ENCODE results near the gene TGFBR2. TPM values are rescaled to one million over a fixed set of nuclear protein-coding genes. Genes with fewer than 3 reads are reported as not detected.

The TGFBR2 gene
- total RNA-seq, 1 experiment from 2014 or later, result 22.5 TPM

GRCh38 chr3:30665539-30665938, 59.1 kb downstream of the TGFBR2 start:
- no peak overlapping the region for H3K9ac ChIP-seq (ENCODE audit: low read length)
- no peak overlapping the region for H3K27ac ChIP-seq (ENCODE audit: low read depth, low read length)
- DNase-seq (ENCODE audit: low read depth, low spot score), result no peak
- H3K4me3 ChIP-seq (replicated peaks in 1 of 2; ENCODE audit: low read depth in 1 of 2, low read length in 2 of 2), result no peak overlapping the region
- H3K4me1 ChIP-seq (ENCODE audit: control insufficient read depth in 1 of 2, insufficient read depth in 2 of 2, low read length in 2 of 2), result peaks cover 56 to 60% of the 10 kb centered on the region in 2 experiments
- TF ChIP-seq RAD21 (IDR thresholded peaks at IDR 0.05; ENCODE audit: low read depth), result no peak
- intact Hi-C loops (cut with micrococcal nuclease), result no loop called here
- peaks cover 91% of the 10 kb centered on the region for H3K79me2 ChIP-seq (ENCODE audit: insufficient read depth, low read length)
- no peak overlapping the region for H3K4me2 ChIP-seq (ENCODE audit: low read length)
- peaks cover 17 to 39% of the 10 kb centered on the region in 2 experiments; a peak in 3 of 4 replicates for H3K36me3 ChIP-seq (ENCODE audit: control insufficient read depth in 1 of 2, insufficient read depth in 2 of 2, low read length in 2 of 2)
- no peaks in the 10 kb centered on the region for H3K27me3 ChIP-seq (ENCODE audit: insufficient read depth, low read length)
- no peaks in the 10 kb centered on the region for H3K9me2 ChIP-seq (ENCODE audit: insufficient read depth)
- ChIA-PET CTCF (interaction anchor here (1.2 to 1.5 kb wide), 2 partner anchors 23 to 28 kb away, joined by 3 read pairs; no protein-coding TSS in a partner anchor), POLR2A (no interaction called here), RAD21 (ENCODE audit: low non-redundant PET in 1 of 2, low total read pairs in 2 of 2, uncharacterized antibody in 2 of 2, unreplicated experiment in 2 of 2) (no interaction called here)
- peaks cover 9% of the 10 kb centered on the region; the same call in 1 of the 2 replicates for H4K20me1 ChIP-seq (ENCODE audit: insufficient read depth)
- no peak for ATAC-seq
- no TSS peak for BruUV-seq (replicated peaks)
- no peak overlapping the region for H2AFZ ChIP-seq (ENCODE audit: low read depth, low read length, poor library complexity, severe bottlenecking)
- no peaks in the 10 kb centered on the region for H3K9me3 ChIP-seq (ENCODE audit: control insufficient read depth in 1 of 2, insufficient read depth in 1 of 2, low read depth in 1 of 2, low read length in 2 of 2)

GRCh38 chr3:30666572-30667279, 60.3 kb downstream of the TGFBR2 start:
- Histone ChIP-seq H3K9me2 (ENCODE audit: insufficient read depth) (no peaks in the 10 kb centered on the region), H3K79me2 (ENCODE audit: insufficient read depth, low read length) (peaks cover 91% of the 10 kb centered on the region), H3K4me3 (replicated peaks in 1 of 2; ENCODE audit: low read depth in 1 of 2, low read length in 2 of 2) (no peak overlapping the region), H3K36me3 (ENCODE audit: control insufficient read depth in 1 of 2, insufficient read depth in 2 of 2, low read length in 2 of 2) (peaks cover 21 to 40% of the 10 kb centered on the region in 2 experiments; a peak in 3 of 4 replicates), H3K4me2 (ENCODE audit: low read length) (peak overlapping the region; percentile 23; the same call in 1 of the 2 replicates), H3K27me3 (ENCODE audit: insufficient read depth, low read length) (no peaks in the 10 kb centered on the region), H4K20me1 (ENCODE audit: insufficient read depth) (peaks cover 9% of the 10 kb centered on the region; the same call in 1 of the 2 replicates), H3K4me1 (ENCODE audit: control insufficient read depth in 1 of 2, insufficient read depth in 2 of 2, low read length in 2 of 2) (peaks cover 44 to 49% of the 10 kb centered on the region in 2 experiments), H3K9me3 (ENCODE audit: control insufficient read depth in 1 of 2, insufficient read depth in 1 of 2, low read depth in 1 of 2, low read length in 2 of 2) (no peaks in the 10 kb centered on the region), H3K27ac (ENCODE audit: low read depth, low read length) (no peak overlapping the region), H2AFZ (ENCODE audit: low read depth, low read length, poor library complexity, severe bottlenecking) (no peak overlapping the region), H3K9ac (ENCODE audit: low read length) (no peak overlapping the region)
- CTCF ChIA-PET, result interaction anchor here (1.5 kb wide), 1 partner anchor 26 kb away, joined by 3 read pairs; no protein-coding TSS in a partner anchor
- no peak for DNase-seq (ENCODE audit: low read depth, low spot score)
- no TSS peak for BruUV-seq (replicated peaks)
- RAD21 ChIA-PET (ENCODE audit: low non-redundant PET in 1 of 2, low total read pairs in 2 of 2, uncharacterized antibody in 2 of 2, unreplicated experiment in 2 of 2), result no interaction called here
- 0 out of 2 replicates have a peak, but pooled peaks have one; percentile 10 for ATAC-seq
- intact Hi-C loops (cut with micrococcal nuclease), result no loop called here
- POLR2A ChIA-PET, result no interaction called here
- no peak for TF ChIP-seq JUND (IDR thresholded peaks at IDR 0.05)
- TF ChIP-seq CTCF (IDR thresholded peaks at IDR 0.05 in 2 of 3, conservative IDR thresholded peaks at IDR 0.05 in 1 of 3; ENCODE audit: borderline replicate concordance in 1 of 3, insufficient read depth in 1 of 3, low read depth in 2 of 3, low read length in 2 of 3), result no peak
- TF ChIP-seq SRF (IDR thresholded peaks at IDR 0.05; ENCODE audit: low read depth), result no peak
- TF ChIP-seq POLR2AphosphoS5 (IDR thresholded peaks at IDR 0.05; ENCODE audit: low read depth, low read length), result no peak
- no peak for TF ChIP-seq CEBPB (IDR thresholded peaks at IDR 0.05; ENCODE audit: low read depth)
- no peak for TF ChIP-seq ZFX (IDR thresholded peaks at IDR 0.05)
- no peak for TF ChIP-seq MAX (IDR thresholded peaks at IDR 0.05)
- TF ChIP-seq EGR1 (IDR thresholded peaks at IDR 0.05; ENCODE audit: low read depth), result no peak
- no peak for TF ChIP-seq ZBTB33 (IDR thresholded peaks at IDR 0.05; ENCODE audit: extremely low read depth, insufficient replicate concordance, low read length)
- TF ChIP-seq ELF1 (IDR thresholded peaks at IDR 0.05; ENCODE audit: borderline replicate concordance, low read depth), result no peak
- TF ChIP-seq ZNF274 (IDR thresholded peaks at IDR 0.05; ENCODE audit: low read depth, low read length), result no peak
- TF ChIP-seq SP1 (IDR thresholded peaks at IDR 0.05; ENCODE audit: low read depth), result no peak
- no peak for TF ChIP-seq TCF7L2 (IDR thresholded peaks at IDR 0.05; ENCODE audit: borderline replicate concordance, extremely low read depth, insufficient read depth, insufficient read length)
- no peak for TF ChIP-seq FOSL1 (IDR thresholded peaks at IDR 0.05; ENCODE audit: low read depth)
- TF ChIP-seq EZH2phosphoT487 (IDR thresholded peaks at IDR 0.05; ENCODE audit: borderline replicate concordance), result no peak
